Liver (tissue), 9 donors: Measurements from ENCODE around the gene LHX3. TPM values are rescaled to one million over a fixed set of nuclear protein-coding genes. Genes with fewer than 3 reads are reported as not detected.

Experiments
- DNase-seq: peaks from one replicate; pipeline ENCODE4 v3.0.0-alpha.2; 2017; ENCODE audit warnings: low spot score
- H3K27ac ChIP-seq, 2 donors: one replicate each; pipeline ENCODE4 v1.7.0; 2013; ENCODE audit warnings: inconsistent platforms in 2 of 2, low read length in 2 of 2, control low read depth in 1 of 2, low read depth in 1 of 2, mild to moderate bottlenecking in 1 of 2
- H3K27me3 ChIP-seq, 4 donors: one replicate each; pipeline versions ENCODE4 v1.6.1 to v1.7.0; 2013; ENCODE audit warnings: low read length in 3 of 4, inconsistent platforms in 1 of 4, mild to moderate bottlenecking in 1 of 4, moderate library complexity in 1 of 4; ENCODE audit not compliant: control insufficient read depth in 4 of 4, insufficient read depth in 4 of 4
- H3K36me3 ChIP-seq, 4 donors: one replicate each; pipeline versions ENCODE4 v1.6.1 to v1.7.0; 2013; ENCODE audit warnings: low read length in 3 of 4, mild to moderate bottlenecking in 3 of 4, low read depth in 1 of 4, moderate library complexity in 1 of 4; ENCODE audit not compliant: control insufficient read depth in 4 of 4, insufficient read depth in 3 of 4
- H3K4me1 ChIP-seq, 4 donors: one replicate each; pipeline versions ENCODE4 v1.6.1 to v1.7.0; 2013; ENCODE audit warnings: low read length in 3 of 4, mild to moderate bottlenecking in 3 of 4, moderate library complexity in 1 of 4; ENCODE audit not compliant: control insufficient read depth in 4 of 4, insufficient read depth in 4 of 4
- H3K4me3 ChIP-seq, 3 donors: one replicate each; pipeline versions ENCODE4 v1.6.1 to v1.7.0; 2013; ENCODE audit warnings: low read length in 3 of 3, control low read depth in 1 of 3, low read depth in 1 of 3, mild to moderate bottlenecking in 1 of 3
- H3K9ac ChIP-seq, 2 donors: one replicate each; pipeline ENCODE4 v1.7.0; 2013; ENCODE audit warnings: low read length in 2 of 2, mild to moderate bottlenecking in 2 of 2, moderate library complexity in 2 of 2, control low read depth in 1 of 2, low read depth in 1 of 2
- H3K9me3 ChIP-seq, 4 donors: one replicate each; pipeline versions ENCODE4 v1.6.1 to v1.7.0; 2013; ENCODE audit warnings: low read length in 3 of 4; ENCODE audit not compliant: control insufficient read depth in 4 of 4
- ATF3 ChIP-seq: IDR thresholded peaks from 2 replicates; pipeline ENCODE4 v1.6.1; 2016; ENCODE audit warnings: antibody characterized with exemption
- EGR1 ChIP-seq, 2 donors: IDR thresholded peaks; 2 replicates each; pipeline ENCODE4 v1.6.1; 2016 to 2018; ENCODE audit warnings: antibody characterized with exemption in 2 of 2, low read depth in 2 of 2
- FOXA1 ChIP-seq: IDR thresholded peaks from 2 replicates; pipeline ENCODE4 v1.6.1; 2016; ENCODE audit warnings: antibody characterized with exemption
- FOXA2 ChIP-seq: IDR thresholded peaks from 2 replicates; pipeline ENCODE4 v1.6.1; 2016; ENCODE audit warnings: antibody characterized with exemption
- GABPA ChIP-seq, 2 donors: IDR thresholded peaks in 1 of 2; conservative IDR thresholded peaks in 1 of 2; 2 replicates each; pipeline ENCODE4 v1.6.1; 2016; ENCODE audit warnings: antibody characterized with exemption in 2 of 2, mild to moderate bottlenecking in 1 of 2, moderate library complexity in 1 of 2
- HNF4A ChIP-seq, 2 donors: conservative IDR thresholded peaks; 2 replicates each; pipeline ENCODE4 v1.6.1; 2016; ENCODE audit warnings: antibody characterized with exemption in 2 of 2, mild to moderate bottlenecking in 2 of 2
- HNF4G ChIP-seq: IDR thresholded peaks from 2 replicates; pipeline ENCODE4 v1.6.1; 2016; ENCODE audit warnings: antibody characterized with exemption
- JUND ChIP-seq, 2 donors: IDR thresholded peaks; 2 replicates each; pipeline ENCODE4 v1.6.1; 2016; ENCODE audit warnings: antibody characterized with exemption in 2 of 2
- MAX ChIP-seq: IDR thresholded peaks from 2 replicates; pipeline ENCODE4 v1.6.1; 2016; ENCODE audit warnings: antibody characterized with exemption
- NR2F2 ChIP-seq: IDR thresholded peaks from 2 replicates; pipeline ENCODE4 v1.6.1; 2016; ENCODE audit warnings: antibody characterized with exemption
- RAD21 ChIP-seq, 2 donors: IDR thresholded peaks; 2 replicates each; pipeline ENCODE4 v1.6.1; 2016; ENCODE audit warnings: antibody characterized with exemption in 2 of 2, mild to moderate bottlenecking in 2 of 2
- SP1 ChIP-seq: IDR thresholded peaks from 2 replicates; pipeline ENCODE4 v1.6.1; 2018; ENCODE audit warnings: antibody characterized with exemption, mild to moderate bottlenecking
- TAF1 ChIP-seq: conservative IDR thresholded peaks from 2 replicates; pipeline ENCODE4 v1.6.1; 2016; ENCODE audit warnings: antibody characterized with exemption, mild to moderate bottlenecking
- YY1 ChIP-seq: IDR thresholded peaks from 2 replicates; pipeline ENCODE4 v1.6.1; 2016; ENCODE audit warnings: antibody characterized with exemption, mild to moderate bottlenecking
- ZBTB33 ChIP-seq: IDR thresholded peaks from 2 replicates; pipeline ENCODE4 v1.6.1; 2016; ENCODE audit warnings: antibody characterized with exemption
- WGBS: extraction: QIAGEN DNeasy Blood & Tissue Kit; methylation state at CpG from one replicate; pipeline ENCODE4 v1.1.7; 2013; 5-methylcytosine and 5-hydroxymethylcytosine counted together
- polyA plus RNA-seq, 2 donors: library from polyadenylated mRNA; stranded (reverse) in 1 of 2; unstranded in 1 of 2; fragments of 200-250 nt in 1 of 2; fragments of >200 nt in 1 of 2; fragmentation: Nextera tagmentation in 1 of 2; extraction: Ambion mirVana in 1 of 2; gene quantifications; one replicate each; pipeline versions ENCODE4 v1.2.1 to v1.2.3, GENCODE V29; 2013 to 2015
- total RNA-seq, 2 donors: library from RNA; depleted of rRNA; stranded (reverse); fragments of >200 nt; gene quantifications; one replicate each; pipeline ENCODE4 v1.2.3, GENCODE V29; 2014
- TF ChIP-seq, protein P1 (sequence below): IDR thresholded peaks from 2 replicates; pipeline ENCODE4 v1.6.1; 2016; ENCODE audit warnings: antibody characterized with exemption, mild to moderate bottlenecking
- TF ChIP-seq, protein P2 (sequence below): fragments of 150-350 bp; IDR thresholded peaks from 2 replicates; pipeline ENCODE4 v1.5.1; 2017; ENCODE audit warnings: improper control_type of control experiment, low read depth, low read length; ENCODE audit not compliant: missing input control
- donor health status: healthy.
- donor health status: healthy.
- donor health status: healthy.
- donor health status: healthy.
- donor health status: healthy.

LHX3 gene
- total and polyA plus RNA-seq, 4 donors, result not detected

DNA sequence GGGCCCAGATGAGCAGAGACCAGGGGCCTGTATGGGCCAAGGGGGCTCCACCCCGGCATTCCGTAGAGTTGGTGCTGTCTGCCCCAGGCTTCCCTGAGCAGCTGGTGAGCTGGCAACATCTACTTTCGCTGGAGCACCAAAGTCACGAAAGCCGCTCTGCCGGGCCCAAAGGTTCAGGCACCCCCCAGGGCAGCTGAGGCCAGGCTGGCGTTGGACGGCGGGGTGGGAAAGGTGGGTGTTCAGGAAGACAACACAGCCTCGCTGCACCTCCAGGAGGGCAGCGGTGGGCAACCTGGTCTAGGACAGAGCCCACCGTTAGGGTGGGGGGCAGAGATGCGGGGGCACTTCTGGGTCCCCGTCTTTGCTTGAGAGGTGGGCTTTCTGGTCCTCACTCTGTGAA, 56.2 kb downstream of the LHX3 start:
- no peaks in the 10 kb centered on the region for H3K9me3 ChIP-seq
- DNase-seq, result no peak
- no peaks in the 10 kb centered on the region for H3K36me3 ChIP-seq
- H3K4me1 ChIP-seq, result no peaks in the 10 kb centered on the region
- TF ChIP-seq TAF1 (no peak), YY1 (no peak), EGR1 (IDR thresholded peaks at IDR 0.05; ENCODE audit: low read depth in 2 of 2) (no peak), HNF4A (conservative IDR thresholded peaks at IDR 0.05) (no peak), ATF3 (no peak), SP1 (no peak)
- TF ChIP-seq, protein P1, sequence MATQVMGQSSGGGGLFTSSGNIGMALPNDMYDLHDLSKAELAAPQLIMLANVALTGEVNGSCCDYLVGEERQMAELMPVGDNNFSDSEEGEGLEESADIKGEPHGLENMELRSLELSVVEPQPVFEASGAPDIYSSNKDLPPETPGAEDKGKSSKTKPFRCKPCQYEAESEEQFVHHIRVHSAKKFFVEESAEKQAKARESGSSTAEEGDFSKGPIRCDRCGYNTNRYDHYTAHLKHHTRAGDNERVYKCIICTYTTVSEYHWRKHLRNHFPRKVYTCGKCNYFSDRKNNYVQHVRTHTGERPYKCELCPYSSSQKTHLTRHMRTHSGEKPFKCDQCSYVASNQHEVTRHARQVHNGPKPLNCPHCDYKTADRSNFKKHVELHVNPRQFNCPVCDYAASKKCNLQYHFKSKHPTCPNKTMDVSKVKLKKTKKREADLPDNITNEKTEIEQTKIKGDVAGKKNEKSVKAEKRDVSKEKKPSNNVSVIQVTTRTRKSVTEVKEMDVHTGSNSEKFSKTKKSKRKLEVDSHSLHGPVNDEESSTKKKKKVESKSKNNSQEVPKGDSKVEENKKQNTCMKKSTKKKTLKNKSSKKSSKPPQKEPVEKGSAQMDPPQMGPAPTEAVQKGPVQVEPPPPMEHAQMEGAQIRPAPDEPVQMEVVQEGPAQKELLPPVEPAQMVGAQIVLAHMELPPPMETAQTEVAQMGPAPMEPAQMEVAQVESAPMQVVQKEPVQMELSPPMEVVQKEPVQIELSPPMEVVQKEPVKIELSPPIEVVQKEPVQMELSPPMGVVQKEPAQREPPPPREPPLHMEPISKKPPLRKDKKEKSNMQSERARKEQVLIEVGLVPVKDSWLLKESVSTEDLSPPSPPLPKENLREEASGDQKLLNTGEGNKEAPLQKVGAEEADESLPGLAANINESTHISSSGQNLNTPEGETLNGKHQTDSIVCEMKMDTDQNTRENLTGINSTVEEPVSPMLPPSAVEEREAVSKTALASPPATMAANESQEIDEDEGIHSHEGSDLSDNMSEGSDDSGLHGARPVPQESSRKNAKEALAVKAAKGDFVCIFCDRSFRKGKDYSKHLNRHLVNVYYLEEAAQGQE, result no peak
- TF ChIP-seq, protein P2, sequence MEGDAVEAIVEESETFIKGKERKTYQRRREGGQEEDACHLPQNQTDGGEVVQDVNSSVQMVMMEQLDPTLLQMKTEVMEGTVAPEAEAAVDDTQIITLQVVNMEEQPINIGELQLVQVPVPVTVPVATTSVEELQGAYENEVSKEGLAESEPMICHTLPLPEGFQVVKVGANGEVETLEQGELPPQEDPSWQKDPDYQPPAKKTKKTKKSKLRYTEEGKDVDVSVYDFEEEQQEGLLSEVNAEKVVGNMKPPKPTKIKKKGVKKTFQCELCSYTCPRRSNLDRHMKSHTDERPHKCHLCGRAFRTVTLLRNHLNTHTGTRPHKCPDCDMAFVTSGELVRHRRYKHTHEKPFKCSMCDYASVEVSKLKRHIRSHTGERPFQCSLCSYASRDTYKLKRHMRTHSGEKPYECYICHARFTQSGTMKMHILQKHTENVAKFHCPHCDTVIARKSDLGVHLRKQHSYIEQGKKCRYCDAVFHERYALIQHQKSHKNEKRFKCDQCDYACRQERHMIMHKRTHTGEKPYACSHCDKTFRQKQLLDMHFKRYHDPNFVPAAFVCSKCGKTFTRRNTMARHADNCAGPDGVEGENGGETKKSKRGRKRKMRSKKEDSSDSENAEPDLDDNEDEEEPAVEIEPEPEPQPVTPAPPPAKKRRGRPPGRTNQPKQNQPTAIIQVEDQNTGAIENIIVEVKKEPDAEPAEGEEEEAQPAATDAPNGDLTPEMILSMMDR, result no peak
- H3K27ac ChIP-seq, result no peak overlapping the region
- no peaks in the 10 kb centered on the region for H3K27me3 ChIP-seq
- 88% methylated on average over 14 of the region's 14 CpGs for WGBS
- no peak overlapping the region for H3K9ac ChIP-seq
- no peak overlapping the region for H3K4me3 ChIP-seq

- Histone ChIP-seq H3K9me3 (no peaks in the 10 kb centered on the region), H3K9ac (no peak overlapping the region), H3K4me1 (no peaks in the 10 kb centered on the region), H3K36me3 (no peaks in the 10 kb centered on the region), H3K27ac (no peak overlapping the region), H3K27me3 (no peaks in the 10 kb centered on the region), H3K4me3 (no peak overlapping the region)
- 43% methylated on average over 35 of the region's 35 CpGs for WGBS
- TF ChIP-seq TAF1 (no peak), YY1 (no peak), HNF4G (no peak), JUND (IDR thresholded peaks at IDR 0.05) (no peak), NR2F2 (no peak), HNF4A (conservative IDR thresholded peaks at IDR 0.05) (no peak), ZBTB33 (no peak), FOXA1 (no peak), SP1 (no peak), RAD21 (IDR thresholded peaks at IDR 0.05) (no peak), FOXA2 (no peak), MAX (no peak), GABPA (IDR thresholded peaks at IDR 0.05 in 1 of 2, conservative IDR thresholded peaks at IDR 0.05 in 1 of 2) (no peak)
- TF ChIP-seq, protein P2, result no peak
- TF ChIP-seq, protein P1, result no peak
- no peak for DNase-seq
Observed at GRCh38 chr9:136147890-136148714, 56.8 kb downstream of the LHX3 start.
